Heart left ventricle (tissue), 16 donors: ENCODE results near the gene IRAK1BP1. TPM values are rescaled to one million over a fixed set of nuclear protein-coding genes. Genes with fewer than 3 reads are reported as not detected.

Source experiments
- ATAC-seq, 4 donors: fragments of 200-7000 bp; cut with Tn5 transposase; one replicate each; pipeline ENCODE4 v1.9.1; 2020 to 2022; ENCODE audit warnings: moderate library complexity in 4 of 4, mild to moderate bottlenecking in 3 of 4, moderate number of reproducible peaks in 1 of 4
- DNase-seq, 5 donors: peaks; one replicate each; pipeline ENCODE4 v3.0.0-alpha.2; 2020
- H3K27ac ChIP-seq, 12 donors: fragments of 200-600 bp; sonication (generic) in 4 of 12; one replicate each; pipeline versions ENCODE4 v1.5.0 to v1.8.0; 2016 to 2022; ENCODE audit warnings: mild to moderate bottlenecking in 2 of 12
- H3K27me3 ChIP-seq, 9 donors: fragments of 200-600 bp; sonication (generic) in 2 of 9; one replicate each; pipeline versions ENCODE4 v1.5.1 to v1.8.0; 2016 to 2022; ENCODE audit warnings: mild to moderate bottlenecking in 3 of 9
- H3K36me3 ChIP-seq, 9 donors: fragments of 200-600 bp; sonication (generic) in 2 of 9; one replicate each; pipeline versions ENCODE4 v1.5.0 to v1.8.0; 2018 to 2022; ENCODE audit warnings: mild to moderate bottlenecking in 2 of 9
- H3K4me1 ChIP-seq, 12 donors: fragments of 200-600 bp; sonication (generic) in 4 of 12; one replicate each; pipeline versions ENCODE4 v1.5.0 to v1.8.0; 2016 to 2022; ENCODE audit warnings: mild to moderate bottlenecking in 3 of 12
- H3K4me3 ChIP-seq, 12 donors: fragments of 200-600 bp; sonication (generic) in 4 of 12; one replicate each; pipeline versions ENCODE4 v1.5.0 to v1.8.0; 2017 to 2022; ENCODE audit warnings: mild to moderate bottlenecking in 9 of 12, moderate library complexity in 4 of 12
- H3K9me3 ChIP-seq, 12 donors: fragments of 200-600 bp; sonication (generic) in 4 of 12; one replicate each; pipeline versions ENCODE4 v1.5.0 to v1.8.0; 2016 to 2022; ENCODE audit warnings: mild to moderate bottlenecking in 1 of 12
- CTCF ChIP-seq, 12 donors: fragments of 200-600 bp; sonication (generic) in 4 of 12; IDR thresholded peaks; one replicate each; pipeline versions ENCODE4 v1.5.0 to v1.8.0; 2018 to 2022; ENCODE audit warnings: antibody characterized with exemption in 12 of 12, mild to moderate bottlenecking in 5 of 12
- POLR2A ChIP-seq, 2 donors: fragments of 450-650 bp; IDR thresholded peaks; one replicate each; pipeline ENCODE4 v1.6.1; 2017; ENCODE audit warnings: antibody characterized with exemption in 2 of 2, mild to moderate bottlenecking in 2 of 2, moderate library complexity in 2 of 2
- WGBS, 4 donors: extraction: QIAGEN DNeasy Blood & Tissue Kit in 2 of 4; methylation state at CpG; one replicate each; pipeline versions ENCODE4 v1.1.5 to v1.1.7; 2013 to 2018; 5-methylcytosine and 5-hydroxymethylcytosine counted together
- intact Hi-C, 10 donors: fragments of 100-400 bp; cut with DNase I; formaldehyde crosslinking; loops; one replicate each; pipeline versions ENCODE4 v1.11.1 to v1.14.2; 2022
- polyA plus RNA-seq, 2 donors: library from polyadenylated mRNA; stranded (reverse); fragments of 200-250 nt; gene quantifications; one replicate each; pipeline ENCODE4 v1.2.3, GENCODE V29; 2013
- total RNA-seq, 9 donors: library from RNA; depleted of rRNA in 2 of 9; stranded (reverse); fragments of >200 nt in 2 of 9; fragmentation: NEBNext Ultra II Directional in 3 of 9; extraction: Animal tissue kit (Norgen Biotek cat#: 25700) in 3 of 9; gene quantifications; one replicate each; pipeline versions ENCODE4 v1.1.0 to v1.2.4, GENCODE V29; 2016 to 2023
- donor health status: ischemic (EF 13 %, LVEDD 7.1; RV severe dilation, severe dysfunction).
- donor health status: healthy with polysubstance abuse.
- donor health status: DM: no; HTN: yes; CAD: no.
- donor health status: DM: no; HTN: no; CAD: no.
- donor health status: ischemic (EF 25% LVEDD 6.9; RV normal size, moderate dysfunction).
- donor health status: ischemic (EF 25% LVEDD 5.7; RV mildly dilated, moderate dysfunction).
- donor health status: healthy.
- donor health status: DM: yes; HTN: yes; CAD: no.
- donor health status: ischemic (EF 35%, LVEDD 5.7; RV mildly dilated, moderate dysfunction).
- donor health status: nonischemic (EF 11% LVEDD 7.7; RV severe dilation, severe dysfunction).
- donor health status: DM: yes; HTN: yes; CAD: no.
- donor health status: PGD.
- donor health status: ischemic (EF 29% LVEDD 5.4; RV normal size, mild dysfunction).
- donor health status: nonischemic (EF 23%, LVEDD 6.1; RV moderate dilation, normal function).

IRAK1BP1 gene
- total and polyA plus RNA-seq, 11 donors: 1.9 to 5.4 (median 3.2) TPM

DNA sequence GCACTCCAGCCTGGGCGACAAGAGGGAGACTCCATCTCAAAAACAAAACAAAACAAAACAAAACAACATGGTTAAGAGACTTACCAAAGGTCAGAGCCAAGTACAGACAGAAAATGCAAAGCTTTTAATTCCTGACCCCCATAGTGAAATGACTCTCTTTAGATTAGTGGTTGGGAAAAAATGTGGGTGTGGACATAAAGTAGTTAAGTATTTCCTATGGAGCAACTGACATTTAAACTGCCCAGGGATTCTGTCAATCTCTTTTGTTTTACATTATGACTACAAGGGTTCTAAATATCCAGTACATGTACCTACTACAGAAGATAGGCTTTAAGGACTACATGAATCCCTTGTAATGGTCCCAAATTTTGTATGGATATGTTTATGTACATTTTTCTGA, 75.1 kb downstream of the IRAK1BP1 start:
- 91 to 98% (median 96%) methylated on average over 1 of the region's 1 CpG for WGBS, 4 donors
- no peaks in the 10 kb centered on the region for H3K27me3 ChIP-seq

DNA sequence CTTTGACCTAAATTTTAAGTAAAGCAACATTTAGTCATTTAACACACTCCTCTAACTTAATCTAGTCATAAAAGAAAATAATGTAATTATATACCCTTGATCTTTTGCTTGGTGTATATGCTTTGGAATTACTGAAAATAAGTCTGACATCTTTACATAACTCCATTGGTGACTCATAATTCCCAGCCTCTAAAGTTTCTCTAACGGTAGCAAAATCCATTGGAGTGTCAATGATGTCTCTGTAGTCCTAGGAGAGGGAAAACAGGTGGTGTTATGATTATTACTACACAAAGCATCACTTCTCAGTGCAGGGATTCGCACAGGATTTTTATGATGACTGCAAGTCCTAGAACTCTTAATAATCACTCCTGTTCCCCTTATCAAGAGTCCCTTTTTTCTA, 80.2 kb downstream of the IRAK1BP1 start:
- intact Hi-C loops: no loop called here
- H3K27ac ChIP-seq: no peak overlapping the region
- peaks cover 0 to 24% (median 10%) of the 10 kb centered on the region in 12 donors for H3K9me3 ChIP-seq
- no peak for DNase-seq
- no peak overlapping the region for H3K4me3 ChIP-seq
- 68 to 89% (median 86%) methylated on average over 2 of the region's 2 CpGs for WGBS, 4 donors
- ATAC-seq: no peak
- H3K27me3 ChIP-seq: no peaks in the 10 kb centered on the region
- TF ChIP-seq POLR2A (IDR thresholded peaks at IDR 0.05) (no peak), CTCF (IDR thresholded peaks at IDR 0.05) (no peak)
- H3K4me1 ChIP-seq: no peaks in the 10 kb centered on the region
- H3K36me3 ChIP-seq: peaks cover 5 to 100% (median 99%) of the 10 kb centered on the region in 9 donors

More for the DNA sequence above, 75.1 kb downstream of the IRAK1BP1 start:
- no peak for ATAC-seq
- intact Hi-C loops: no loop called here
- Histone ChIP-seq H3K27ac (no peak overlapping the region), H3K4me3 (no peak overlapping the region), H3K4me1 (peaks cover 0 to 9% (median 0%) of the 10 kb centered on the region in 12 donors), H3K9me3 (no peaks in the 10 kb centered on the region), H3K36me3 (peaks cover 0 to 99% (median 85%) of the 10 kb centered on the region in 9 donors)
- no peak for TF ChIP-seq POLR2A (IDR thresholded peaks at IDR 0.05)
- no peak for TF ChIP-seq CTCF (IDR thresholded peaks at IDR 0.05)
- no peak for DNase-seq

GRCh38 chr6:78947962-78948361, 80.6 kb downstream of the IRAK1BP1 start:
- no peaks in the 10 kb centered on the region for H3K27me3 ChIP-seq
- 95 to 97% (median 96%) methylated on average over 2 of the region's 2 CpGs for WGBS, 4 donors
- intact Hi-C loops: no loop called here
- no peak for TF ChIP-seq CTCF (IDR thresholded peaks at IDR 0.05)
- no peak for TF ChIP-seq POLR2A (IDR thresholded peaks at IDR 0.05)
- H3K27ac ChIP-seq: no peak overlapping the region
- no peak for DNase-seq
- H3K4me3 ChIP-seq: no peak overlapping the region
- no peak for ATAC-seq
- H3K4me1 ChIP-seq: no peaks in the 10 kb centered on the region
- H3K9me3 ChIP-seq: peaks cover 0 to 29% (median 10%) of the 10 kb centered on the region in 12 donors
- H3K36me3 ChIP-seq: peaks cover 5 to 100% (median 99%) of the 10 kb centered on the region in 9 donors

GRCh38 chr6:78948785-78949184, 81.4 kb downstream of the IRAK1BP1 start:
- peaks cover 5 to 100% (median 99%) of the 10 kb centered on the region in 9 donors for H3K36me3 ChIP-seq
- ATAC-seq (no peak), DNase-seq (no peak)
- intact Hi-C loops: no loop called here
- TF ChIP-seq POLR2A (IDR thresholded peaks at IDR 0.05): no peak
- TF ChIP-seq CTCF (IDR thresholded peaks at IDR 0.05): no peak
- H3K27me3 ChIP-seq: no peaks in the 10 kb centered on the region
- H3K27ac ChIP-seq: no peak overlapping the region
- peaks cover 0 to 29% (median 10%) of the 10 kb centered on the region in 12 donors for H3K9me3 ChIP-seq
- no peak overlapping the region for H3K4me3 ChIP-seq
- WGBS, 4 donors: 94 to 98% (median 97%) methylated on average over 3 of the region's 3 CpGs
- H3K4me1 ChIP-seq: no peaks in the 10 kb centered on the region
